GM12878 (cell line): ENCODE results near the gene MLF1. TPM values are rescaled to one million over a fixed set of nuclear protein-coding genes. Genes with fewer than 3 reads are reported as not detected.

Experiments used
- ATAC-seq: fragments of 200-7000 bp; cut with Tn5 transposase; 3 replicates; pipeline ENCODE4 v1.9.1; 2020; ENCODE audit warnings: mild to moderate bottlenecking, moderate library complexity
- BruUV-seq: library from RNA; stranded (reverse); fragments of 400-500 nt; replicated peaks from 2 replicates; lab custom pipeline; 2021; lab: Mats Ljungman, UMichigan
- CTCF ChIA-PET: fragments of 300-600 bp; sonication (Branson Sonifier 250); formaldehyde crosslinking; extraction: SDS; loops from one replicate; lab custom pipeline; 2021; ENCODE audit warnings: inconsistent platforms; lab: Yijun Ruan, JAX
- POLR2A ChIA-PET: fragments of 350-600 bp; formaldehyde crosslinking; extraction: SDS; loops from one replicate; lab custom pipeline; 2021; ENCODE audit warnings: inconsistent platforms; lab: Charles Lee
- RAD21 ChIA-PET: fragments of 300-600 bp; sonication (Branson Sonifier 250); formaldehyde crosslinking; loops from one replicate; lab custom pipeline; 2023; ENCODE audit warnings: antibody characterized with exemption; ENCODE audit not compliant: unreplicated experiment; lab: Charles Lee
- SMC1A ChIA-PET: fragments of 300-600 bp; sonication (Branson Sonifier 250); formaldehyde crosslinking; loops from one replicate; lab custom pipeline; 2023; ENCODE audit not compliant: unreplicated experiment, uncharacterized antibody; lab: Charles Lee
- DNase-seq: peaks from one replicate; pipeline ENCODE4 v3.0.0-alpha.2; 2011; ENCODE audit warnings: low read depth, low spot score
- FAIRE-seq: peaks from 3 replicates; lab custom pipeline; 2011; peaks lifted over from hg19 to GRCh38; lab: Jason Lieb, UNC
- H2AFZ ChIP-seq: 2 replicates; pipeline ENCODE4 v1.6.0; 2011; ENCODE audit warnings: low read depth, low read length, control low read depth; ENCODE audit not compliant: control insufficient read depth
- H3K27ac ChIP-seq: 2 replicates; pipeline ENCODE4 v1.5.1; 2011; ENCODE audit warnings: control low read depth; ENCODE audit not compliant: control insufficient read depth, insufficient read depth
- H3K27me3 ChIP-seq, 2 experiments: replicated peaks in 1 of 2; 2 replicates each; pipeline versions ENCODE4 v1.6.0 to v1.6.1; 2011; ENCODE audit warnings: low read length in 1 of 2; ENCODE audit not compliant: control insufficient read depth in 2 of 2, insufficient read depth in 2 of 2
- H3K36me3 ChIP-seq, 2 experiments: 2 replicates each; pipeline ENCODE4 v1.5.1; 2011; ENCODE audit warnings: low read length in 1 of 2; ENCODE audit not compliant: control insufficient read depth in 2 of 2, insufficient read depth in 2 of 2
- H3K4me1 ChIP-seq: 2 replicates; pipeline ENCODE4 v1.6.1; 2011; ENCODE audit warnings: mild to moderate bottlenecking, low read length, moderate library complexity, mixed read lengths; ENCODE audit not compliant: control insufficient read depth, insufficient read depth
- H3K4me2 ChIP-seq: 2 replicates; pipeline ENCODE4 v1.6.0; 2011; ENCODE audit warnings: control low read depth; ENCODE audit not compliant: control insufficient read depth, insufficient read depth
- H3K4me3 ChIP-seq: fragments of 200-600 bp; sonication (generic); 2 replicates; pipeline ENCODE4 v1.5.1; 2016
- H3K79me2 ChIP-seq: 2 replicates; pipeline ENCODE4 v1.6.0; 2011; ENCODE audit warnings: low read length; ENCODE audit not compliant: control insufficient read depth, insufficient read depth
- H3K9ac ChIP-seq: 2 replicates; pipeline ENCODE4 v1.8.0; 2011; ENCODE audit warnings: low read length, control low read depth, mixed read lengths; ENCODE audit not compliant: control insufficient read depth, insufficient read depth
- H3K9me3 ChIP-seq: replicated peaks from 3 replicates; pipeline ENCODE4 v1.5.1; 2011; ENCODE audit warnings: mild to moderate bottlenecking, low read length; ENCODE audit not compliant: control insufficient read depth, insufficient read depth
- H4K20me1 ChIP-seq: 2 replicates; pipeline ENCODE4 v1.6.0; 2011; ENCODE audit not compliant: control insufficient read depth, insufficient read depth
- ATF7 ChIP-seq: fragments of 450-650 bp; IDR thresholded peaks from 2 replicates; pipeline ENCODE4 v1.6.1; 2016; ENCODE audit warnings: low read depth, mild to moderate bottlenecking
- ESRRA ChIP-seq: IDR thresholded peaks from 2 replicates; pipeline ENCODE4 v1.6.1; 2012; ENCODE audit warnings: mild to moderate bottlenecking, low read length, improper control_type of control experiment
- FOXM1 ChIP-seq: IDR thresholded peaks from 2 replicates; pipeline ENCODE4 v1.6.1; 2012; ENCODE audit warnings: low read depth, mild to moderate bottlenecking, inconsistent platforms, low read length, moderate library complexity
- HCFC1 ChIP-seq: fragments of 150-350 bp; IDR thresholded peaks from 2 replicates; pipeline ENCODE4 v1.6.1; 2014; ENCODE audit warnings: low read length
- HDGF ChIP-seq: fragments of 450-650 bp; IDR thresholded peaks from 2 replicates; pipeline ENCODE4 v1.6.1; 2016; ENCODE audit warnings: antibody characterized with exemption
- JUNB ChIP-seq: IDR thresholded peaks from 2 replicates; pipeline ENCODE4 v1.6.1; 2016; ENCODE audit warnings: antibody characterized with exemption, mild to moderate bottlenecking
- MTA3 ChIP-seq: IDR thresholded peaks from 2 replicates; pipeline ENCODE4 v1.6.1; 2012; ENCODE audit warnings: low read length, inconsistent platforms, borderline replicate concordance
- SRF ChIP-seq, 2 experiments: IDR thresholded peaks; 2 replicates each; pipeline ENCODE4 v1.6.1; 2011; ENCODE audit warnings: low read depth in 2 of 2, low read length in 2 of 2, mild to moderate bottlenecking in 1 of 2, moderate library complexity in 1 of 2
- TARDBP ChIP-seq: IDR thresholded peaks from 2 replicates; pipeline ENCODE4 v1.6.1; 2016; ENCODE audit warnings: borderline replicate concordance
- ZNF24 ChIP-seq: fragments of 450-650 bp; IDR thresholded peaks from 2 replicates; pipeline ENCODE4 v1.6.1; 2017; ENCODE audit warnings: antibody characterized with exemption, mild to moderate bottlenecking
- WGBS: methylation state at CpG from one replicate; pipeline ENCODE4 v1.1.6; 2016; ENCODE audit warnings: low lambda C conversion rate; ENCODE audit not compliant: insufficient replicate concordance, insufficient coverage; ENCODE audit errors: missing lambda C conversion rate; 5-methylcytosine and 5-hydroxymethylcytosine counted together
- in situ Hi-C: fragments of 300-500 bp; cut with MboI; formaldehyde crosslinking; loops from 9 replicates; pipeline ENCODE4 v1.14.3; 2018; ENCODE audit warnings: mixed read lengths
- intact Hi-C: fragments of 100-400 bp; cut with micrococcal nuclease; formaldehyde crosslinking; loops from one replicate; pipeline ENCODE4 v1.14.2; 2022; ENCODE audit not compliant: unreplicated experiment
- polyA plus RNA-seq, 11 experiments: library from polyadenylated mRNA; depleted of rRNA in 4 of 11; unstranded in 6 of 11; stranded (reverse) in 5 of 11; fragments of >200 nt; fragmentation: Nextera tagmentation in 4 of 11; fragmentation: Illumina TruSeq in 1 of 11; extraction: Ambion mirVana in 4 of 11; extraction: Trizol in 1 of 11; gene quantifications; 1 replicate in 1 of 11; 2 replicates in 10 of 11; pipeline versions ENCODE4 v1.2.1 to v1.2.3, GENCODE V29; 2011 to 2016; ENCODE audit warnings: inconsistent platforms in 2 of 11, missing spikeins in 2 of 11, low read depth in 1 of 11
- total RNA-seq, 4 experiments: library from RNA; depleted of rRNA in 3 of 4; stranded (reverse); fragments of >200 nt in 3 of 4; fragmentation: Illumina TruSeq in 1 of 4; extraction: Trizol in 1 of 4; gene quantifications; 2 replicates each; pipeline versions ENCODE4 v1.2.1 to v1.2.3, GENCODE V29; 2013 to 2021
- TF ChIP-seq, protein P1 (sequence below): fragments of 150-350 bp; IDR thresholded peaks from 2 replicates; pipeline ENCODE4 v1.6.1; 2014; ENCODE audit warnings: mild to moderate bottlenecking, low read depth, low read length
- TF ChIP-seq, protein P2 (sequence below): fragments of 450-650 bp; IDR thresholded peaks from 2 replicates; pipeline ENCODE4 v1.6.1; 2017; ENCODE audit warnings: mild to moderate bottlenecking, moderate library complexity
- TF ChIP-seq, protein P3 (sequence below): fragments of 450-650 bp; IDR thresholded peaks from 2 replicates; pipeline ENCODE4 v1.6.1; 2017; ENCODE audit warnings: antibody characterized with exemption, mild to moderate bottlenecking, moderate library complexity
- TF ChIP-seq, protein P4 (sequence below): IDR thresholded peaks from 2 replicates; pipeline ENCODE4 v1.6.1; 2011; ENCODE audit warnings: low read depth, low read length, improper control_type of control experiment, borderline replicate concordance

The MLF1 gene
- total and polyA plus RNA-seq, 10 of the 15 experiments (the other 5 are each of a cell fraction or from before 2014, with no cell fraction given): 0.19 to 0.69 (median 0.40) TPM; not detected in 2

DNA sequence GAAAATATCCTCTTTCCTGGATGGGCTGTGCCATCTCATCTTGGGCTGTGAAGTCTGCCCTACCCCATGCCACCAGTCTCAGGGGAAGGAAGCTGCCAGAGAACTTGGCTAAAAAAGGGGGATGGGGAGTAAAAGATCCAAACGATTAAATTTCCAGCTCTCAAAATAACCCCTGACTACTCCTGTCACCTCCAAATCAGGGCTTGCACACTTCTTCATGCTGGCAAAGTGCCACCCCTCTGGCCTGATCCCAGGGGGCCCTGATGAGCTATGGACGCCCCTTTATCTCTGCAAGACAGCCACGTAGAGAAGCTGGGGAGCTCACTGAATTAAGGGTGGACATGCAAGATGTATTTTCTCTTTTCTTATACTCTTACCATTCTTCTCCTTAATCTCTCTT is 1.2 kb upstream of the MLF1 start (continued):
- TF ChIP-seq FOXM1 (no peak), JUNB (no peak), HCFC1 (no peak)
- TF ChIP-seq, protein P1, sequence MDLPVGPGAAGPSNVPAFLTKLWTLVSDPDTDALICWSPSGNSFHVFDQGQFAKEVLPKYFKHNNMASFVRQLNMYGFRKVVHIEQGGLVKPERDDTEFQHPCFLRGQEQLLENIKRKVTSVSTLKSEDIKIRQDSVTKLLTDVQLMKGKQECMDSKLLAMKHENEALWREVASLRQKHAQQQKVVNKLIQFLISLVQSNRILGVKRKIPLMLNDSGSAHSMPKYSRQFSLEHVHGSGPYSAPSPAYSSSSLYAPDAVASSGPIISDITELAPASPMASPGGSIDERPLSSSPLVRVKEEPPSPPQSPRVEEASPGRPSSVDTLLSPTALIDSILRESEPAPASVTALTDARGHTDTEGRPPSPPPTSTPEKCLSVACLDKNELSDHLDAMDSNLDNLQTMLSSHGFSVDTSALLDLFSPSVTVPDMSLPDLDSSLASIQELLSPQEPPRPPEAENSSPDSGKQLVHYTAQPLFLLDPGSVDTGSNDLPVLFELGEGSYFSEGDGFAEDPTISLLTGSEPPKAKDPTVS: no peak
- TF ChIP-seq, all 136 proteins: peak for 0

DNA sequence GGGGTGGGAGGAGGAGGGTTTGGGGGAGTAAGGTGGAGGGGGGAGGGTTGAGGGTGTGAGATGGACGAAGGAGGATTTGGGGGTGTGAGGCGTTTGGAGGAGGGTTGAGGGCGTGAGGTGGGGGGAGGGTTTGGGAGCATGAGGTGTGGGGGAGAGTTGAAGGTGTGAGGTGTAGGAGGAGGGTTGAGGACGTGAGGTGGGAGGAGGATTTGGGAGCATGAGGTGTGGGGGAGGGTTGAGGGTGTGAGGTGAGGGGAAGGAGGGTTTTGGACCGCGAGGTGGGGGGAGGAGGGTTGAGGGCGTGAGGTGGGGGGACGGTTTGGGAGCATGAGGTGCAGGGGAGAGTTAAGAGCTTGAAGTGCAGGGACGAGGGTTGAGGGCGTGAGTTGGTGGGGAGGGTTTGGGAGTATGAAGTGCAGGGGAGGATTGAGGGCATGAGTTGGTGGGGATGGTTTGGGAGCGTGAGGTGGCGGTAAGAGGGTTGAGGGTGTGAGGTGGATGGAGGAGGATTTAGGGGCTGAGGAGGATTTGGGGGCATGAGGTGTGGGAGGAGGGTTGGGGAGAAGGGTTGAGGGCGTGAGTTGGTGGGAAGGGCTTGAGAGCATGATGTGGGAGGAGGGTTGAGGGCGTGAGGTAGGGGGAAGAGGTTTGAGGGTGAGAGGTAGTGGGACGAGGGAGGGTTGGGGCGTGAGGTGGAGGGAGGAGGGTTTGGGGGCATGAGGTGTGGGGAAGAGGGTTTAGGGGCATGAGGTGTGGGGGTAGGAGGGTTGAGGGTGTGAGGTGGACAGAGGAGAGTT is 1.2 kb downstream of the MLF1 start:
- intact Hi-C loops (no loop called here), in situ Hi-C loops (no loop called here)
- Histone ChIP-seq H3K4me1 (no peaks in the 10 kb centered on the region), H2AFZ (no peak overlapping the region), H3K4me3 (no peak overlapping the region), H3K36me3 (no peaks in the 10 kb centered on the region), H3K79me2 (no peaks in the 10 kb centered on the region), H3K27me3 (0 out of 4 replicates have a peak, but pooled peaks cover 0 to 2% of the 10 kb centered on the region in 2 experiments), H3K4me2 (no peak overlapping the region), H3K9ac (no peak overlapping the region), H3K9me3 (no peaks in the 10 kb centered on the region), H3K27ac (no peak overlapping the region), H4K20me1 (no peaks in the 10 kb centered on the region)
- ChIA-PET RAD21 (no interaction called here), CTCF (no interaction called here), SMC1A (interaction anchor here (0.7 to 1.7 kb wide), 2 partner anchors 73 to 141 kb away, joined by 3 to 6 read pairs; partner anchors contain the start of gene GFM1), POLR2A (no interaction called here)
- ATAC-seq: no peak
- no peak for DNase-seq
- no peak for FAIRE-seq
- BruUV-seq: no TSS peak
- WGBS: 67% methylated on average over 5 of the region's 16 CpGs
- TF ChIP-seq MTA3 (no peak), ATF7 (no peak), ESRRA (no peak), SRF (IDR thresholded peaks at IDR 0.05; ENCODE audit: low read depth in 2 of 2, low read length in 2 of 2) (no peak), TARDBP (no peak), ZNF24 (no peak), HDGF (no peak)
- TF ChIP-seq, protein P2, sequence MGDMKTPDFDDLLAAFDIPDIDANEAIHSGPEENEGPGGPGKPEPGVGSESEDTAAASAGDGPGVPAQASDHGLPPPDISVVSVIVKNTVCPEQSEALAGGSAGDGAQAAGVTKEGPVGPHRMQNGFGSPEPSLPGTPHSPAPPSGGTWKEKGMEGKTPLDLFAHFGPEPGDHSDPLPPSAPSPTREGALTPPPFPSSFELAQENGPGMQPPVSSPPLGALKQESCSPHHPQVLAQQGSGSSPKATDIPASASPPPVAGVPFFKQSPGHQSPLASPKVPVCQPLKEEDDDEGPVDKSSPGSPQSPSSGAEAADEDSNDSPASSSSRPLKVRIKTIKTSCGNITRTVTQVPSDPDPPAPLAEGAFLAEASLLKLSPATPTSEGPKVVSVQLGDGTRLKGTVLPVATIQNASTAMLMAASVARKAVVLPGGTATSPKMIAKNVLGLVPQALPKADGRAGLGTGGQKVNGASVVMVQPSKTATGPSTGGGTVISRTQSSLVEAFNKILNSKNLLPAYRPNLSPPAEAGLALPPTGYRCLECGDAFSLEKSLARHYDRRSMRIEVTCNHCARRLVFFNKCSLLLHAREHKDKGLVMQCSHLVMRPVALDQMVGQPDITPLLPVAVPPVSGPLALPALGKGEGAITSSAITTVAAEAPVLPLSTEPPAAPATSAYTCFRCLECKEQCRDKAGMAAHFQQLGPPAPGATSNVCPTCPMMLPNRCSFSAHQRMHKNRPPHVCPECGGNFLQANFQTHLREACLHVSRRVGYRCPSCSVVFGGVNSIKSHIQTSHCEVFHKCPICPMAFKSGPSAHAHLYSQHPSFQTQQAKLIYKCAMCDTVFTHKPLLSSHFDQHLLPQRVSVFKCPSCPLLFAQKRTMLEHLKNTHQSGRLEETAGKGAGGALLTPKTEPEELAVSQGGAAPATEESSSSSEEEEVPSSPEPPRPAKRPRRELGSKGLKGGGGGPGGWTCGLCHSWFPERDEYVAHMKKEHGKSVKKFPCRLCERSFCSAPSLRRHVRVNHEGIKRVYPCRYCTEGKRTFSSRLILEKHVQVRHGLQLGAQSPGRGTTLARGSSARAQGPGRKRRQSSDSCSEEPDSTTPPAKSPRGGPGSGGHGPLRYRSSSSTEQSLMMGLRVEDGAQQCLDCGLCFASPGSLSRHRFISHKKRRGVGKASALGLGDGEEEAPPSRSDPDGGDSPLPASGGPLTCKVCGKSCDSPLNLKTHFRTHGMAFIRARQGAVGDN: no peak
- TF ChIP-seq, protein P3, sequence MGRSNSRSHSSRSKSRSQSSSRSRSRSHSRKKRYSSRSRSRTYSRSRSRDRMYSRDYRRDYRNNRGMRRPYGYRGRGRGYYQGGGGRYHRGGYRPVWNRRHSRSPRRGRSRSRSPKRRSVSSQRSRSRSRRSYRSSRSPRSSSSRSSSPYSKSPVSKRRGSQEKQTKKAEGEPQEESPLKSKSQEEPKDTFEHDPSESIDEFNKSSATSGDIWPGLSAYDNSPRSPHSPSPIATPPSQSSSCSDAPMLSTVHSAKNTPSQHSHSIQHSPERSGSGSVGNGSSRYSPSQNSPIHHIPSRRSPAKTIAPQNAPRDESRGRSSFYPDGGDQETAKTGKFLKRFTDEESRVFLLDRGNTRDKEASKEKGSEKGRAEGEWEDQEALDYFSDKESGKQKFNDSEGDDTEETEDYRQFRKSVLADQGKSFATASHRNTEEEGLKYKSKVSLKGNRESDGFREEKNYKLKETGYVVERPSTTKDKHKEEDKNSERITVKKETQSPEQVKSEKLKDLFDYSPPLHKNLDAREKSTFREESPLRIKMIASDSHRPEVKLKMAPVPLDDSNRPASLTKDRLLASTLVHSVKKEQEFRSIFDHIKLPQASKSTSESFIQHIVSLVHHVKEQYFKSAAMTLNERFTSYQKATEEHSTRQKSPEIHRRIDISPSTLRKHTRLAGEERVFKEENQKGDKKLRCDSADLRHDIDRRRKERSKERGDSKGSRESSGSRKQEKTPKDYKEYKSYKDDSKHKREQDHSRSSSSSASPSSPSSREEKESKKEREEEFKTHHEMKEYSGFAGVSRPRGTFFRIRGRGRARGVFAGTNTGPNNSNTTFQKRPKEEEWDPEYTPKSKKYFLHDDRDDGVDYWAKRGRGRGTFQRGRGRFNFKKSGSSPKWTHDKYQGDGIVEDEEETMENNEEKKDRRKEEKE: no peak
- TF ChIP-seq, protein P4, sequence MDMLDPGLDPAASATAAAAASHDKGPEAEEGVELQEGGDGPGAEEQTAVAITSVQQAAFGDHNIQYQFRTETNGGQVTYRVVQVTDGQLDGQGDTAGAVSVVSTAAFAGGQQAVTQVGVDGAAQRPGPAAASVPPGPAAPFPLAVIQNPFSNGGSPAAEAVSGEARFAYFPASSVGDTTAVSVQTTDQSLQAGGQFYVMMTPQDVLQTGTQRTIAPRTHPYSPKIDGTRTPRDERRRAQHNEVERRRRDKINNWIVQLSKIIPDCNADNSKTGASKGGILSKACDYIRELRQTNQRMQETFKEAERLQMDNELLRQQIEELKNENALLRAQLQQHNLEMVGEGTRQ: no peak
